K562 (cell line): ENCODE measurements around the gene PTPN18. TPM values are rescaled to one million over a fixed set of nuclear protein-coding genes. Genes with fewer than 3 reads are reported as not detected.

Source experiments
- BHLHE40 ChIP-seq: IDR thresholded peaks from 2 replicates; pipeline ENCODE4 v1.6.1; 2011; ENCODE audit warnings: low read length, improper control_type of control experiment
- BRD4 ChIP-seq: fragments of 200-600 bp; sonication (generic); IDR thresholded peaks from 2 replicates; pipeline ENCODE4 v1.6.1; 2017; ENCODE audit warnings: inconsistent platforms
- CC2D1A ChIP-seq: fragments of 450-650 bp; IDR thresholded peaks from 2 replicates; pipeline ENCODE4 v1.6.1; 2017; ENCODE audit warnings: mild to moderate bottlenecking
- CTBP1 ChIP-seq: fragments of 450-650 bp; IDR thresholded peaks from 2 replicates; pipeline ENCODE4 v1.6.1; 2016; ENCODE audit warnings: borderline replicate concordance
- ELF1 ChIP-seq: fragments of 200-800 bp; sonication (Bioruptor generic); IDR thresholded peaks from 2 replicates; pipeline ENCODE4 v1.6.1; 2016; ENCODE audit warnings: missing genetic modification characterization, missing compliant biosample characterization
- FOXK2 ChIP-seq, 2 experiments: fragments of 450-650 bp; IDR thresholded peaks in 1 of 2; conservative IDR thresholded peaks in 1 of 2; 2 replicates each; pipeline ENCODE4 v1.6.1; 2016; ENCODE audit warnings: low read depth in 2 of 2, mild to moderate bottlenecking in 1 of 2
- FOXP1 ChIP-seq: sonication (generic); formaldehyde crosslinking; IDR thresholded peaks from 2 replicates; pipeline ENCODE4 v1.8.0; 2022; ENCODE audit warnings: mild to moderate bottlenecking, missing genetic modification reagents
- GABPB2 ChIP-seq: fragments of 250-450 bp; sonication (Bioruptor Pico); conservative IDR thresholded peaks from 2 replicates; pipeline ENCODE4 v1.5.1; 2021; ENCODE audit warnings: mild to moderate bottlenecking
- GTF2F1 ChIP-seq: IDR thresholded peaks from 2 replicates; pipeline ENCODE4 v1.6.1; 2011; ENCODE audit warnings: low read depth, low read length, improper control_type of control experiment
- HNRNPL ChIP-seq: fragments of 200-400 bp; formaldehyde crosslinking; IDR thresholded peaks from 2 replicates; pipeline ENCODE4 v1.6.1; 2017; ENCODE audit warnings: low read depth, mild to moderate bottlenecking, low read length
- ILF3 ChIP-seq: fragments of 450-650 bp; IDR thresholded peaks from 2 replicates; pipeline ENCODE4 v1.6.1; 2018; ENCODE audit warnings: antibody characterized with exemption, mild to moderate bottlenecking, moderate library complexity, borderline replicate concordance
- KAT2B ChIP-seq: IDR thresholded peaks from one replicate; pipeline ENCODE4 v1.6.1; 2012; ENCODE audit warnings: low read depth, mild to moderate bottlenecking, control low read depth, inconsistent platforms, low read length, moderate library complexity
- KLF1 ChIP-seq: fragments of 450-650 bp; IDR thresholded peaks from 2 replicates; pipeline ENCODE4 v1.6.1; 2016; ENCODE audit warnings: missing genetic modification characterization, missing compliant biosample characterization
- LCOR ChIP-seq: sonication (generic); formaldehyde crosslinking; IDR thresholded peaks from 2 replicates; pipeline ENCODE4 v1.8.0; 2022; ENCODE audit warnings: mild to moderate bottlenecking, missing genetic modification reagents
- NFIX ChIP-seq: fragments of 250-450 bp; sonication (Bioruptor Pico); IDR thresholded peaks from 2 replicates; pipeline ENCODE4 v1.4.0; 2020; ENCODE audit warnings: low read depth, mild to moderate bottlenecking, moderate library complexity
- NFXL1 ChIP-seq: fragments of 450-650 bp; formaldehyde crosslinking; IDR thresholded peaks from 2 replicates; pipeline ENCODE4 v1.4.0; 2021; ENCODE audit warnings: mild to moderate bottlenecking
- NONO ChIP-seq, 2 experiments: fragments of 200-400 bp in 1 of 2; fragments of 450-650 bp in 1 of 2; formaldehyde crosslinking in 1 of 2; IDR thresholded peaks; 2 replicates each; pipeline ENCODE4 v1.6.1; 2017; ENCODE audit warnings: low read depth in 2 of 2, mild to moderate bottlenecking in 2 of 2, moderate library complexity in 2 of 2, low read length in 1 of 2
- PCBP2 ChIP-seq: fragments of 200-400 bp; formaldehyde crosslinking; IDR thresholded peaks from 2 replicates; pipeline ENCODE4 v1.6.1; 2018; ENCODE audit warnings: low read length, low read depth, mild to moderate bottlenecking, moderate library complexity; ENCODE audit not compliant: poor library complexity, severe bottlenecking
- PHF20 ChIP-seq: fragments of 450-650 bp; IDR thresholded peaks from 2 replicates; pipeline ENCODE4 v1.6.1; 2018; ENCODE audit not compliant: partially characterized antibody
- PTTG1 ChIP-seq: fragments of 450-650 bp; IDR thresholded peaks from 2 replicates; pipeline ENCODE4 v1.6.1; 2016; ENCODE audit warnings: low read depth, mild to moderate bottlenecking, missing genetic modification characterization, missing compliant biosample characterization
- RBFOX2 ChIP-seq: fragments of 200-400 bp; formaldehyde crosslinking; IDR thresholded peaks from 2 replicates; pipeline ENCODE4 v1.6.1; 2017; ENCODE audit warnings: low read depth, mild to moderate bottlenecking, low read length, moderate library complexity
- RFX1 ChIP-seq: fragments of 450-650 bp; IDR thresholded peaks from 2 replicates; pipeline ENCODE4 v1.6.1; 2016; ENCODE audit warnings: mild to moderate bottlenecking, moderate library complexity
- SIN3B ChIP-seq: fragments of 450-650 bp; IDR thresholded peaks from 2 replicates; pipeline ENCODE4 v1.6.1; 2017; ENCODE audit warnings: low read depth, mild to moderate bottlenecking, moderate library complexity
- SMAD4 ChIP-seq: fragments of 250-450 bp; sonication (Bioruptor Pico); conservative IDR thresholded peaks from 2 replicates; pipeline ENCODE4 v1.8.0; 2021; ENCODE audit warnings: inconsistent platforms, mild to moderate bottlenecking, moderate library complexity
- TAF9B ChIP-seq: fragments of 450-650 bp; IDR thresholded peaks from 2 replicates; pipeline ENCODE4 v1.6.1; 2018; ENCODE audit warnings: mild to moderate bottlenecking; ENCODE audit not compliant: partially characterized antibody
- TCF7 ChIP-seq: sonication (generic); IDR thresholded peaks from 2 replicates; pipeline ENCODE4 v1.6.1; 2016; ENCODE audit warnings: antibody characterized with exemption, borderline replicate concordance
- U2AF2 ChIP-seq: fragments of 200-400 bp; formaldehyde crosslinking; optimal IDR thresholded peaks from 2 replicates; pipeline ENCODE3; 2017; ENCODE audit warnings: low read depth, mild to moderate bottlenecking, low read length
- ZBTB8A ChIP-seq: fragments of 450-650 bp; IDR thresholded peaks from 2 replicates; pipeline ENCODE4 v1.6.1; 2018; ENCODE audit warnings: mild to moderate bottlenecking, moderate library complexity; ENCODE audit not compliant: partially characterized antibody
- ZNF133 ChIP-seq: fragments of 250-450 bp; sonication (Bioruptor Pico); IDR thresholded peaks from 2 replicates; pipeline ENCODE4 v1.4.0; 2020; ENCODE audit warnings: mild to moderate bottlenecking
- ZNF253 ChIP-seq: fragments of 250-450 bp; sonication (Bioruptor Pico); conservative IDR thresholded peaks from 2 replicates; pipeline ENCODE4 v1.6.1; 2021; ENCODE audit warnings: mild to moderate bottlenecking
- ZNF695 ChIP-seq: fragments of 450-650 bp; formaldehyde crosslinking; IDR thresholded peaks from 2 replicates; pipeline ENCODE4 v1.4.0; 2020; ENCODE audit warnings: mild to moderate bottlenecking, moderate library complexity
- ZNF76 ChIP-seq: fragments of 250-450 bp; sonication (Bioruptor Pico); IDR thresholded peaks from 2 replicates; pipeline ENCODE4 v1.4.0; 2020; ENCODE audit warnings: mild to moderate bottlenecking, moderate library complexity, borderline replicate concordance
- ZZZ3 ChIP-seq: fragments of 450-650 bp; IDR thresholded peaks from 2 replicates; pipeline ENCODE4 v1.6.1; 2016; ENCODE audit warnings: antibody characterized with exemption, mild to moderate bottlenecking, moderate library complexity
- polyA plus RNA-seq, 8 experiments: library from polyadenylated mRNA; depleted of rRNA in 4 of 8; stranded (reverse) in 5 of 8; unstranded in 3 of 8; fragments of >200 nt; fragmentation: Nextera tagmentation in 2 of 8; fragmentation: Illumina TruSeq in 1 of 8; extraction: Ambion mirVana in 2 of 8; extraction: Trizol in 1 of 8; gene quantifications; 2 replicates each; pipeline versions ENCODE4 v1.2.1 to v1.2.3, GENCODE V29; 2011 to 2014; ENCODE audit warnings: inconsistent platforms in 1 of 8, missing spikeins in 1 of 8
- total RNA-seq, 7 experiments: library from RNA; depleted of rRNA in 6 of 7; stranded (reverse); fragments of >200 nt in 6 of 7; fragmentation: Illumina TruSeq in 2 of 7; extraction: Trizol in 2 of 7; gene quantifications; 2 replicates each; pipeline versions ENCODE4 v1.2.1 to v1.2.3, GENCODE V29; 2011 to 2021; ENCODE audit warnings: low replicate concordance in 1 of 7
- TF ChIP-seq, protein P1 (sequence below), 2 experiments: fragments of 450-650 bp; IDR thresholded peaks; 2 replicates each; pipeline ENCODE4 v1.6.1; 2016

PTPN18 gene
- total and polyA plus RNA-seq, 9 of the 15 experiments (the other 6 are each of a cell fraction or from before 2014, with no cell fraction given), result 11.6 to 90.7 (median 49.6) TPM

DNA sequence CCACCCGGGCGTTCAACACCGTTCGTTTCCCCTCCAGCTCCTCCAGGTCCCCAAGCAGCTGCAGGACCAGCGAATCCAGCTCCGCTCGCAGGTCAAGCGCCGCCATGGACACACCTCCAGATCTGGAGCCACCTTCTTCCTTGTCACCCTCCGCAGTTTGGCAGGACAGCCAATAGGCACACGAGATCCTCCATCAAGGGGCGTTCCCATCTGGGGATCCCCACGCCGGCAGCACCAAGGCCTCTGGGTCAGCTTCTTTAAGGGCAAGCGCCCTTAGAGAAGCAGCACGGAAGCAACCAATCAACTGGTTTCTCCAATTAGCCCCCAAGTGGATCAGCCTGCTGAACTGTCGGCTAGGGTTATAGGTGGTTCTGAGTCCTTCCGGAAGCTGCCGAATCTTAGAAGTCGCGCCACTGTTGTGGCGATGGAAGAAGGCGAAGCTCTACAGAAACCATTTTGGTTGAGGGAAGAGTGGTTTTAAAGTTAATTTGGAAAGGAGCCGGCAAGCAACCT lies 13.8 kb upstream of the PTPN18 start (continued):
- no peak for TF ChIP-seq BHLHE40
- TF ChIP-seq NFIX (CRISPR knock-in tag), result no peak
- no peak for TF ChIP-seq ZNF133 (CRISPR knock-in tag)
- TF ChIP-seq ZBTB8A, result no peak
- TF ChIP-seq ZZZ3, result no peak
- no peak for TF ChIP-seq NFXL1 (CRISPR knock-in tag)
- TF ChIP-seq KLF1, result no peak
- peak; percentile 15 for TF ChIP-seq CTBP1
- no peak for TF ChIP-seq BRD4
- no peak for TF ChIP-seq GTF2F1
- TF ChIP-seq ELF1 (tag), result no peak
- no peak for TF ChIP-seq GABPB2 (CRISPR knock-in tag)
- TF ChIP-seq NONO (IDR thresholded peaks at IDR 0.05; ENCODE audit: low read depth in 2 of 2, low read length in 1 of 2), result no peak
- no peak for TF ChIP-seq FOXP1 (CRISPR knock-in tag)
- no peak for TF ChIP-seq RFX1
- TF ChIP-seq PTTG1 (tag), result no peak
- no peak for TF ChIP-seq ZNF695
- TF ChIP-seq, protein P1, sequence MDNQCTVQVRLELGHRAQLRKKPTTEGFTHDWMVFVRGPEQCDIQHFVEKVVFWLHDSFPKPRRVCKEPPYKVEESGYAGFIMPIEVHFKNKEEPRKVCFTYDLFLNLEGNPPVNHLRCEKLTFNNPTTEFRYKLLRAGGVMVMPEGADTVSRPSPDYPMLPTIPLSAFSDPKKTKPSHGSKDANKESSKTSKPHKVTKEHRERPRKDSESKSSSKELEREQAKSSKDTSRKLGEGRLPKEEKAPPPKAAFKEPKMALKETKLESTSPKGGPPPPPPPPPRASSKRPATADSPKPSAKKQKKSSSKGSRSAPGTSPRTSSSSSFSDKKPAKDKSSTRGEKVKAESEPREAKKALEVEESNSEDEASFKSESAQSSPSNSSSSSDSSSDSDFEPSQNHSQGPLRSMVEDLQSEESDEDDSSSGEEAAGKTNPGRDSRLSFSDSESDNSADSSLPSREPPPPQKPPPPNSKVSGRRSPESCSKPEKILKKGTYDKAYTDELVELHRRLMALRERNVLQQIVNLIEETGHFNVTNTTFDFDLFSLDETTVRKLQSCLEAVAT (IDR thresholded peaks at IDR 0.05), result no peak
- no peak for TF ChIP-seq ILF3
- no peak for TF ChIP-seq TCF7
- TF ChIP-seq CC2D1A, result peak; percentile 31
- TF ChIP-seq PCBP2, result no peak
- TF ChIP-seq HNRNPL, result no peak
- no peak for TF ChIP-seq U2AF2
- TF ChIP-seq LCOR (CRISPR knock-in tag), result no peak; the same call in none of the 2 replicates
- no peak for TF ChIP-seq SMAD4 (CRISPR knock-in tag)
- TF ChIP-seq FOXK2 (conservative IDR thresholded peaks at IDR 0.05 in 1 of 2, IDR thresholded peaks at IDR 0.05 in 1 of 2; ENCODE audit: low read depth in 2 of 2), result peak in 1 of 2 experiments; percentile 5; a peak in 1 of 4 replicates
- peak; percentile 30 for TF ChIP-seq TAF9B
- TF ChIP-seq PHF20, result no peak
- TF ChIP-seq RBFOX2, result peak; percentile 73
- no peak for TF ChIP-seq KAT2B
- no peak for TF ChIP-seq ZNF253 (CRISPR knock-in tag)
- no peak for TF ChIP-seq ZNF76 (CRISPR knock-in tag)
- peak; percentile 69; the same call in 1 of the 2 replicates for TF ChIP-seq SIN3B
